ENCODE results near the gene CNNM3. TPM values are rescaled to one million over a fixed set of nuclear protein-coding genes. Genes with fewer than 3 reads are reported as not detected.

Gene CNNM3
- total RNA-seq, 2 donors from 2014 or later = 15.0 to 18.8 TPM

DNA sequence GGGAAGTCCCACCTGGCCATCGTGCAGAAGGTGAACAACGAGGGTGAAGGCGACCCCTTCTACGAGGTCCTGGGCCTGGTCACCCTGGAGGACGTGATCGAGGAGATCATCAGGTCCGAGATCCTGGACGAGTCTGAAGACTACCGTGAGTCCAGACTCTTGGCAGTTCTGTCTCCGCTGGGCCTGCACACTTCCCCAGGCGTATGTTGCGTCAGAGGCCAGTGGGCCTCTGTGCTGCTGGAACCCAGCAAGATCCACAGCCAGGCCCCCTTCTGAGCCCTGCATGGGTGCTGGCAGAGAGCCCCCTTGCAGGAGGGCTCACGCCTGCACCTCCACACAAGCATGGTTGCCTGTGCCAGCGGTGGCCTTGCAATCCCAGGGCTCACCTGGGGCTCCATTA, 9.0 kb downstream of the CNNM3 start:
- DNase-seq (ENCODE audit: low spot score in 2 of 2) (no peak), ATAC-seq (no peak)
- Mint-ChIP-seq H3K9me3 (no peaks in the 10 kb centered on the region), H3K27ac (peak overlapping the region in 1 of 2 donors; percentile 36), H3K36me3 (peaks cover 5 to 8% of the 10 kb centered on the region in 2 donors)

DNA sequence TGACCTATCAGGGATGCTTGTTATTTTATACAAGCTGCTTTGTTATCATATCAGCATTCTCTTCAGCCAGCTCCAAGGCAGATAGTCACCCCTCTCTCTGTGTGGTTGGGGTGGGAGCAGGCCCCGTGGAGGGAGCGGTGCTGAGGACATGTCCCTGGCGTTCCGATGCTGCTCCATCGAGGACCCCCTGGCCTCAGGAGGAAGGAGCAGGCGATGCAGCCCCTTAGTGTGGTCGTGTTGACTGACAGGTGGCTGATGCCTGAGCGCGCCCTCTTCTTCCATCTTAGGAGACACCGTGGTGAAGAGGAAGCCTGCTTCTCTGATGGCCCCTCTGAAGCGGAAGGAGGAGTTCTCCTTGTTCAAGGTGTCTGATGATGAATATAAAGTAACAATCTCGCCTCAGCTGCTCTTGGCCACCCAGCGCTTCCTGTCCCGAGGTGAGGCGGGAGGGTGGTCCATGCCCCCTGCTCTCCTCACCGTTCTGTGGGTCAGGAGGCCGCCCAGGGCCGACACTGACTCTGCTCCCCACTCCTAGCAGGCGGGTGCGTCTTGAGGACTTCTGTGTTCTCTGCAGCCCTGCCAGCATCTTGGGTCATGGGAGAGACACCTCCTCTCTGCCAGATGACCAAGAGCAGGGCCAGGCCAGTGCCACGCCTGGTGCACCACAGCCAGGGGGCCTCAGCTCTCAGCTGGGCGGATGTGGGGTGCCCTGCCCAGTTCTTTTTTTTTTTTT, 10.6 kb downstream of the CNNM3 start:
- DNase-seq (ENCODE audit: low spot score in 2 of 2) = no peak
- Mint-ChIP-seq H3K36me3 (peaks cover 5 to 8% of the 10 kb centered on the region in 2 donors), H3K9me3 (no peaks in the 10 kb centered on the region), H3K27ac (no peak overlapping the region)
- ATAC-seq = no peak

DNA sequence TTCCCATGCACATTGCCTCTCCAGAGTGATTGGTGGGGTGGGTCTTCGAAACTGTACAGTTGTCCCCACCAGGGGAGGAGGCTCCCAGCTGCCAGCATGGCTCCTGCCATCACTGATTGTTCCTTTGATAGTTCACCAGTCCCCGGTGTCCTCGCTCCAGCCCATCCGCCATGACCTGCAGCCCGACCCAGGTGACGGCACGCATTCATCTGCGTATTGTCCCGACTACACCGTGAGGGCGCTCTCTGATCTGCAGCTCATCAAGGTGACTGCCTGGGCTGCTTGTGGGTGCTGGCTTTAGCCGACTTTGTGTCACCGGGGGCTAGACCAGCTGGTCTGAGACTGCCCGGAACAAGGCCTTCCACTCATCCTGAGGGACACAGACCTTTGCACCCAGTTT, 12.4 kb downstream of the CNNM3 start:
- Mint-ChIP-seq H3K27ac (no peak overlapping the region), H3K9me3 (no peaks in the 10 kb centered on the region), H3K36me3 (peaks cover 5 to 8% of the 10 kb centered on the region in 2 donors)
- ATAC-seq = no peak
- DNase-seq (ENCODE audit: low spot score in 2 of 2) = no peak

DNA sequence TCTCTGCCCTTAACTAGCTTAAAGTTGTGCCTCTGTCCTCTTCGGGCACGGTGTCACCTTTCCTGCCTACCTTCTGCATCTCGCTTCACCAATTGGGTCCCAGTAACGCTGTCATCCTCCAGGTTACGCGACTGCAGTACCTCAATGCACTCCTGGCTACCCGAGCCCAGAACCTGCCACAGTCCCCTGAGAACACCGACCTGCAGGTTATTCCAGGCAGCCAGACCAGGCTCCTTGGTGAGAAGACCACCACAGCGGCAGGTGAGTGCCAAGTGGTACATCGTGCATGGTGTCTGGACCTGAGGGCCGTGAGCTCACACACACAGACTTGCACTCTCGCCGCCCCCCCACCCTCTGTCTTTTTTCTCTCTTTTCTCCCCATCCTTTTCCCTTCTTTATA, 12.8 kb downstream of the CNNM3 start:
- Mint-ChIP-seq H3K27ac (no peak overlapping the region), H3K9me3 (no peaks in the 10 kb centered on the region), H3K36me3 (peaks cover 5 to 8% of the 10 kb centered on the region in 2 donors)
- DNase-seq (ENCODE audit: low spot score in 2 of 2) (no peak), ATAC-seq (no peak)

DNA sequence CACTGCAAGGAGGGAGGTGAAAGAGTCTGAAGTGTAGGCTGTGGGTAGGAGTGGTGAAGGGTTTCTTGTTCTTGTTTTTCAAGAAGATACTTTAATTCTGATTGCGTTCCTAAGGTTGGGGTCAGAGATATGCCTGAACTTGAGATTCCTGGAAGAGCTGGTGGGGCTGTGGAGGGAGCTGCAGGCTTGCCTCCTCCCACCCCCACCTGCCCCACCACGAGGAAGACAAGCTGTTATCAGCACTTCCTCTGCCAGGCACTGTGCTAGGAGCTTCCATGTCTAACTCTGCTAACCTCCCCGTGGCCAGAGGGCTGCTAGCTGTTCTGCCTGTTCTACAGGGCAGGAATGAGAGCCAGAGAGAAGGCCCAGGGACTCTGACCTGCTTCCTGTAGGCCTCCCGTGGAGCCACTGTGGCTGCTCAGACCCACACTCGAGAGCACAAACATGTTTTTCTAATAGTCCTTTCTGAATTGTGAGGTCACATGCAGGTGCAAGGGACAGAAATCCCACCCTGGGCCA, 14.0 kb downstream of the CNNM3 start:
- peak overlapping the region in 1 of 2 donors; percentile 18 for H3K27ac Mint-ChIP-seq

GRCh38 chr2:96831679-96832078, 15.6 kb downstream of the CNNM3 start:
- DNase-seq (ENCODE audit: low spot score in 2 of 2) (no peak), ATAC-seq (no peak)
- no peak overlapping the region for H3K27ac Mint-ChIP-seq
- H3K36me3 Mint-ChIP-seq = peaks cover 5 to 8% of the 10 kb centered on the region in 2 donors
- no peaks in the 10 kb centered on the region for H3K9me3 Mint-ChIP-seq

More for the DNA sequence above, 14.0 kb downstream of the CNNM3 start:
- Mint-ChIP-seq H3K9me3 (no peaks in the 10 kb centered on the region), H3K36me3 (peaks cover 5 to 8% of the 10 kb centered on the region in 2 donors)
- ATAC-seq (no peak), DNase-seq (ENCODE audit: low spot score in 2 of 2) (no peak)

GRCh38 chr2:96832408-96832753, 16.3 kb downstream of the CNNM3 start:
- H3K27ac Mint-ChIP-seq = peak overlapping the region in 1 of 2 donors; percentile 70
- DNase-seq (ENCODE audit: low spot score in 2 of 2) (no peak), ATAC-seq (no peak)
- H3K36me3 Mint-ChIP-seq = peaks cover 5 to 8% of the 10 kb centered on the region in 2 donors
- no peaks in the 10 kb centered on the region for H3K9me3 Mint-ChIP-seq

DNA sequence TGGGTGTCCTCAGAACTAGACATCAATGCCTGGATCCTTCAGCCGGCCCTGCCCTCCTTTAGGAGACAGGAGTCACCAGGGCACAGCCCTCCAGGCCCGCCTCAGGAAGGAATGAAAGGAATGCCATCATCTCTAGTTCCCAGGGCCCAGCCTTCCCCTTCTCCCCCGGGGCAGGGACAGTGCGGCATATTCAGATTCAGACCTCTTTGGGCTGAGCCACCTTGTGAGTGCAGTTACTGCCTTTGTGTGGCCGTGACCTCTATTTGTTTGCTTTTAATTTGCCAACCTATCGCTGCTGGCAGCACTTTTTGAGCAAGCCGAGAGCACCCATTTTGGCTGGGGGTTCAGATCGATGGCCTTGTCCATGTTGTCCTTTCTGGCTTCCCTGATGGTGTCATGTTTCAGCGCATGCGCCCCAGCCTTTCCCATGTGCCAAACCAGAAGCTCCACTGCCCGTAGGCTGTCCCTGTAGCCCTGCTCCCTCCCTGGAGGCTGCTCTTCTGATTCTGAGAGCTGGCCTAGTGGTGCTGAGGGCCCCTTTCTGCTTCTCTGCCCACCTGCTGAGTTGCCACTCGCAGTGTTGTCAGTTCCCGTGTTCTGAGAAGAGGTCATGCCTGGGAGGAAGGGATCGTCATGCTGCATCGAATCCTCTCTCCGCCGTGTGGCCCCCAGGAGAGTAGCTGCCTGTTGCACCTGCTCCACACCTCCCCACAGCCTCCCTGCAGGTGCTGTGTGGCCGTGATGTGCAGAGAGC, 16.9 kb downstream of the CNNM3 start:
- DNase-seq (ENCODE audit: low spot score in 2 of 2) (no peak), ATAC-seq (no peak)
- Mint-ChIP-seq H3K36me3 (peaks cover 5 to 8% of the 10 kb centered on the region in 2 donors), H3K9me3 (no peaks in the 10 kb centered on the region), H3K27ac (peak overlapping the region in 1 of 2 donors; percentile 70)

- Mint-ChIP-seq H3K36me3 (peaks cover 0 to 3% of the 10 kb centered on the region in 2 donors), H3K9me3 (no peaks in the 10 kb centered on the region), H3K27ac (no peak overlapping the region)
- no peak for DNase-seq (ENCODE audit: low spot score in 2 of 2)
- ATAC-seq = no peak
These were observed 19.8 kb downstream of the CNNM3 start for GRCh38 chr2:96835830-96836229.

GRCh38 chr2:96837575-96837974, 21.5 kb downstream of the CNNM3 start:
- DNase-seq (ENCODE audit: low spot score in 2 of 2) (no peak), ATAC-seq (no peak)
- Mint-ChIP-seq H3K27ac (no peak overlapping the region), H3K9me3 (no peaks in the 10 kb centered on the region), H3K36me3 (peaks cover 0 to 6% of the 10 kb centered on the region in 2 donors)

- H3K36me3 Mint-ChIP-seq = peaks cover 0 to 6% of the 10 kb centered on the region in 2 donors
- H3K9me3 Mint-ChIP-seq = no peaks in the 10 kb centered on the region
- DNase-seq (ENCODE audit: low spot score in 2 of 2) (no peak), ATAC-seq (no peak)
- no peak overlapping the region for H3K27ac Mint-ChIP-seq
These were observed 22.6 kb downstream of the CNNM3 start for GRCh38 chr2:96838345-96839292.

DNA sequence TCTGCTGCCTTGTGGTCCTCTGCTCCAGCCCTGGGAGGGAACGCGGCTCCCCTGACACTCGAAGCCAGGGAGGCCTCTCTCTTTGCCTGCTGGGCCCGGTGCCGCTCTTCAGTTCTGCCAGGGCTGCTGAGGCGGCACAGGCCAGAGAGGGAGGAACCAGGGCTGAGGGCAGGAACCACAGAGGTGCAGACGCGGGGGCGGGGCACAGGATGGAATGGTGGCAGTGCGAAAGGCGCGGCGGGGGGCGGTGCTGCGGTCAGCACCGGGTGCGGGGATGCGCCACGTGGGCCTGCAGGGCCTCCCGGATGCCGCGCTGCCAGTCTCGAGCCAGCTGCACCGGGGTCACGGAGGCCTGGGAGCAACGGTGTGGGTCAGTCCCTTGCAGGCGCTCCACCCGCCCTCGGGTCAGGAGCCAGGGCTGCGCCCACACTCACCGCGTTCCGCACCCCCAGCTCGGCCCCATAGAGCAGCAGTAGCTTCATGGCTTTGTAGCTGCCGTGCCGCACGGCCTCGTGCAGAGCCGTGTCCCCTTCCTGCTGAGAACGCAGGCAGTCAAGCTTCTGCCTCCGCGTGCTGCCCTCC, 23.3 kb downstream of the CNNM3 start:
- DNase-seq (ENCODE audit: low spot score in 2 of 2) = peak; percentile 68 to 83
- peak; percentile 87 to 94 for ATAC-seq
- Mint-ChIP-seq H3K36me3 (peaks cover 0 to 6% of the 10 kb centered on the region in 2 donors), H3K9me3 (no peaks in the 10 kb centered on the region), H3K27ac (no peak overlapping the region)

GRCh38 chr2:96839875-96840850, 24.1 kb downstream of the CNNM3 start:
- Mint-ChIP-seq H3K9me3 (no peaks in the 10 kb centered on the region), H3K36me3 (peaks cover 0 to 6% of the 10 kb centered on the region in 2 donors), H3K27ac (no peak overlapping the region)
- ATAC-seq (no peak), DNase-seq (ENCODE audit: low spot score in 2 of 2) (no peak)

DNA sequence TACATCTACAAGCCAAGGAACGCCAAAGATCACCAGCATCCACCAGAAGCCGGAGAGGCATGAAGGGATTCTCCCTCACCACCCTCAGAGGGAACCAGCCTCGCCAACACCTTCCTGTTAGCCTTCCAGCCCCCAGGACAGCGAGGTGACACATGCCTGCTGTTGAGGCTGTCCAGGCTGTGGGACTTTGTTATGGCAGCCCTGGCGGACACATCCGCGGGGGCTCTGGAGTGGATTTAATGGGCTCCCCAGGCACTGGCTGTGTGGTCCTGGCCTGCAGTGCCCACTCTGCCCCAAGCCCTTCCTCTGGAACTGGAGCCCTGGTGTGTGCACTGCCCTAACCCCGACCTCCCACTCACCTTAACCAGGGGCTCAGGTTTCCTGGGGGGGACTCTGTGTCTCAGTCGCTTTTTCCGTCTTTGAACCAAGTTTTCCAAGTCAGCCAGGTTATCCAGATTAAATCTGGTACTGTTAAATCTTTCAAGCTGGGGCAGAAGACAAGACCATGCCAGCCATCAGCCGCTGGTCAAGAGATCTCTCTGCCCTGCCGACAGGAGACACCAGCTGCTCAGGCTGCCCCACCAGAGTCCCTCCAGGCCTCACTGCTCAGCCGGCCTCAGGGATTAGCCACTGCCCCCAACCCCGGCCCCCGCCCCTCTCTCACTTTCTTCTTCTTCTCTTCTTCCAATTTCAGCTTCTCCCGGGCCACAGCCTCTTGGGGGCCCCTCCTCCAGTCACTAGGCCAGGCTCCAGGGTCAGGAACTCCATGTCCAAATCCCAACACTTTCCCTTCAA, 25.8 kb downstream of the CNNM3 start:
- Mint-ChIP-seq H3K9me3 (no peaks in the 10 kb centered on the region), H3K27ac (peak overlapping the region in 1 of 2 donors; percentile 82), H3K36me3 (peaks cover 0 to 6% of the 10 kb centered on the region in 2 donors)
- DNase-seq (ENCODE audit: low spot score in 2 of 2) (no peak), ATAC-seq (no peak)

Data from activated naive CD4-positive, alpha-beta T cell treated with anti-CD3 and anti-CD28 coated beads, Interleukin-2, amount 50 U/mL, for 72 hours (primary cell).